K562 (cell line): ENCODE measurements around the gene PSMB10. TPM values are rescaled to one million over a fixed set of nuclear protein-coding genes. Genes with fewer than 3 reads are reported as not detected.

Experiments used
- ATAC-seq: fragments of 200-7000 bp; cut with Tn5 transposase; 3 replicates; pipeline ENCODE4 v1.9.1; 2020; ENCODE audit warnings: moderate library complexity
- BruUV-seq: library from RNA; stranded (reverse); fragments of 400-500 nt; replicated peaks from 2 replicates; lab custom pipeline; 2021; lab: Mats Ljungman, UMichigan
- CTCF ChIA-PET: fragments of 300-600 bp; formaldehyde crosslinking; extraction: SDS; loops from one replicate; lab custom pipeline; 2021; ENCODE audit warnings: low intra/inter-chr PET ratio; lab: Yijun Ruan, JAX
- POLR2A ChIA-PET: fragments of 300-600, 350-650 bp; sonication (Branson Sonifier 250); formaldehyde crosslinking; extraction: SDS; loops from one replicate; lab custom pipeline; 2021; ENCODE audit warnings: antibody characterized with exemption, inconsistent platforms; lab: Yijun Ruan, JAX
- DNase-seq, 4 experiments: peaks; one replicate each; pipeline versions ENCODE4 v3.0.0 to v3.0.0-alpha.2; 2011 to 2018; ENCODE audit warnings: low spot score in 3 of 4, mixed read lengths in 3 of 4; ENCODE audit errors: extremely low read depth in 1 of 4
- FAIRE-seq: peaks from 2 replicates; lab custom pipeline; 2011; peaks lifted over from hg19 to GRCh38; lab: Jason Lieb, UNC
- H2AFZ ChIP-seq: 2 replicates; pipeline ENCODE4 v1.6.0; 2011; ENCODE audit warnings: low read depth, low read length, control low read depth, inconsistent platforms
- H3K27ac ChIP-seq: fragments of 200-600 bp; 3 replicates; pipeline ENCODE4 v1.8.0; 2011; ENCODE audit warnings: low read depth, mild to moderate bottlenecking, control low read depth, inconsistent platforms, low read length, moderate library complexity, mixed read lengths; ENCODE audit errors: extremely low read depth
- H3K27me3 ChIP-seq, 2 experiments: fragments of 300-600 bp in 1 of 2; 2 replicates in 1 of 2; 3 replicates in 1 of 2; pipeline versions ENCODE4 v1.6.0 to v1.8.0; 2011; ENCODE audit warnings: inconsistent platforms in 2 of 2, low read length in 2 of 2, mild to moderate bottlenecking in 1 of 2, mixed read lengths in 1 of 2, moderate library complexity in 1 of 2; ENCODE audit not compliant: control insufficient read depth in 2 of 2, insufficient read depth in 2 of 2
- H3K36me3 ChIP-seq: fragments of 300-600 bp; 3 replicates; pipeline ENCODE4 v1.8.0; 2011; ENCODE audit warnings: mild to moderate bottlenecking, low read length, inconsistent platforms; ENCODE audit not compliant: control insufficient read depth, insufficient read depth
- H3K4me1 ChIP-seq, 2 experiments: fragments of 200-600 bp in 1 of 2; replicated peaks in 1 of 2; 2 replicates in 1 of 2; 3 replicates in 1 of 2; pipeline versions ENCODE4 v1.5.1 to v1.8.0; 2011; ENCODE audit warnings: inconsistent platforms in 2 of 2, low read length in 2 of 2, mild to moderate bottlenecking in 1 of 2, mixed read lengths in 1 of 2, moderate library complexity in 1 of 2; ENCODE audit not compliant: control insufficient read depth in 2 of 2, insufficient read depth in 2 of 2
- H3K4me2 ChIP-seq: 2 replicates; pipeline ENCODE4 v1.6.1; 2011; ENCODE audit warnings: low read length, control low read depth, inconsistent platforms, mixed read lengths; ENCODE audit not compliant: insufficient read depth
- H3K4me3 ChIP-seq: fragments of 200-600 bp; sonication (generic), shearing (Covaris generic); 2 replicates; pipeline ENCODE4 v1.5.1; 2016; ENCODE audit warnings: control low read depth, inconsistent platforms
- H3K79me2 ChIP-seq: fragments of 200-600 bp; 3 replicates; pipeline ENCODE4 v1.8.0; 2011; ENCODE audit warnings: low read length, inconsistent platforms; ENCODE audit not compliant: control insufficient read depth, insufficient read depth
- H3K9ac ChIP-seq, 2 experiments: 2 replicates each; pipeline versions ENCODE4 v1.6.0 to v1.6.1; 2011; ENCODE audit warnings: low read depth in 2 of 2, low read length in 2 of 2, control low read depth in 1 of 2, inconsistent platforms in 1 of 2, mild to moderate bottlenecking in 1 of 2, mixed read lengths in 1 of 2; ENCODE audit not compliant: insufficient read depth in 1 of 2
- H3K9me1 ChIP-seq: one replicate; pipeline ENCODE4 v1.6.0; 2011; ENCODE audit warnings: inconsistent platforms, mild to moderate bottlenecking, low read length, moderate library complexity; ENCODE audit not compliant: control insufficient read depth, insufficient read depth
- H3K9me3 ChIP-seq: replicated peaks from 2 replicates; pipeline ENCODE4 v1.5.1; 2011; ENCODE audit warnings: low read depth, low read length, inconsistent platforms; ENCODE audit not compliant: control insufficient read depth, insufficient read depth
- H4K20me1 ChIP-seq: replicated peaks from 2 replicates; pipeline ENCODE4 v1.6.1; 2011; ENCODE audit warnings: low read length, inconsistent platforms, mixed read lengths; ENCODE audit not compliant: control insufficient read depth, insufficient read depth
- ATF7 ChIP-seq: fragments of 450-650 bp; IDR thresholded peaks from 2 replicates; pipeline ENCODE4 v1.7.1; 2014; ENCODE audit warnings: mild to moderate bottlenecking, moderate library complexity
- CBFA2T3 ChIP-seq: fragments of 450-650 bp; IDR thresholded peaks from 2 replicates; pipeline ENCODE4 v1.6.1; 2017
- DPF2 ChIP-seq: fragments of 450-650 bp; IDR thresholded peaks from 2 replicates; pipeline ENCODE4 v1.6.1; 2016
- HNRNPH1 ChIP-seq: fragments of 200-400 bp; formaldehyde crosslinking; optimal IDR thresholded peaks from 2 replicates; pipeline ENCODE3; 2017; ENCODE audit warnings: low read depth, mild to moderate bottlenecking, low read length, moderate library complexity
- IRF2 ChIP-seq: sonication (generic); formaldehyde crosslinking; IDR thresholded peaks from 2 replicates; pipeline ENCODE4 v1.8.1; 2022; ENCODE audit warnings: mild to moderate bottlenecking, missing genetic modification reagents
- NR4A1 ChIP-seq, 2 experiments: fragments of 250-450 bp in 1 of 2; fragments of 450-650 bp in 1 of 2; sonication (Bioruptor Pico) in 1 of 2; IDR thresholded peaks; 2 replicates each; pipeline versions ENCODE4 v1.4.0 to v1.6.1; 2016 to 2020; ENCODE audit warnings: mild to moderate bottlenecking in 2 of 2, missing compliant biosample characterization in 1 of 2, missing genetic modification characterization in 1 of 2, moderate library complexity in 1 of 2
- NRF1 ChIP-seq, 2 experiments: fragments of 450-650 bp; IDR thresholded peaks in 1 of 2; conservative IDR thresholded peaks in 1 of 2; 2 replicates each; pipeline ENCODE4 v1.6.1; 2014; ENCODE audit warnings: mild to moderate bottlenecking in 2 of 2
- POLR2G ChIP-seq: fragments of 200-400 bp; formaldehyde crosslinking; IDR thresholded peaks from 2 replicates; pipeline ENCODE4 v1.6.1; 2017; ENCODE audit warnings: low read depth, mild to moderate bottlenecking, antibody characterized with exemption, low read length, moderate library complexity
- ZBTB1 ChIP-seq: sonication (generic); formaldehyde crosslinking; IDR thresholded peaks from 2 replicates; pipeline ENCODE4 v1.8.1; 2023; ENCODE audit warnings: missing genetic modification reagents, low read depth, mild to moderate bottlenecking, borderline replicate concordance
- ZNF766 ChIP-seq: fragments of 200-800 bp; sonication (Bioruptor generic); conservative IDR thresholded peaks from 2 replicates; pipeline ENCODE4 v1.6.1; 2016; ENCODE audit warnings: missing genetic modification characterization, missing compliant biosample characterization
- WGBS: fragments of 100-300 bp; shearing (Covaris generic); methylation state at CpG from one replicate; pipeline ENCODE4 v1.1.6; 2016; ENCODE audit warnings: low coverage, mixed read lengths; ENCODE audit not compliant: insufficient coverage; ENCODE audit errors: missing lambda C conversion rate; 5-methylcytosine and 5-hydroxymethylcytosine counted together
- in situ Hi-C: fragments of 300-500 bp; cut with MboI; formaldehyde crosslinking; loops from 4 replicates; pipeline ENCODE4 v1.15.0; 2018; ENCODE audit warnings: inconsistent platforms, mixed read lengths
- intact Hi-C: fragments of 100-400 bp; cut with micrococcal nuclease; formaldehyde crosslinking; loops from 2 replicates; pipeline ENCODE4 v1.14.2; 2022
- polyA plus RNA-seq, 8 experiments: library from polyadenylated mRNA; depleted of rRNA in 4 of 8; stranded (reverse) in 5 of 8; unstranded in 3 of 8; fragments of >200 nt; fragmentation: Nextera tagmentation in 2 of 8; fragmentation: Illumina TruSeq in 1 of 8; extraction: Ambion mirVana in 2 of 8; extraction: Trizol in 1 of 8; gene quantifications; 2 replicates each; pipeline versions ENCODE4 v1.2.1 to v1.2.3, GENCODE V29; 2011 to 2014; ENCODE audit warnings: inconsistent platforms in 1 of 8, missing spikeins in 1 of 8
- total RNA-seq, 7 experiments: library from RNA; depleted of rRNA in 6 of 7; stranded (reverse); fragments of >200 nt in 6 of 7; fragmentation: Illumina TruSeq in 2 of 7; extraction: Trizol in 2 of 7; gene quantifications; 2 replicates each; pipeline versions ENCODE4 v1.2.1 to v1.2.3, GENCODE V29; 2011 to 2021; ENCODE audit warnings: low replicate concordance in 1 of 7
- TF ChIP-seq, protein P1 (sequence below): fragments of 250-450 bp; sonication (Bioruptor Pico); IDR thresholded peaks from 2 replicates; pipeline ENCODE4 v1.9.0; 2021; ENCODE audit warnings: mild to moderate bottlenecking
- TF ChIP-seq, protein P2 (sequence below): sonication (generic); formaldehyde crosslinking; IDR thresholded peaks from 2 replicates; pipeline ENCODE4 v1.8.1; 2023; ENCODE audit warnings: mild to moderate bottlenecking, missing genetic modification reagents
- TF ChIP-seq, protein P3 (sequence below): sonication (generic); formaldehyde crosslinking; IDR thresholded peaks from 2 replicates; pipeline ENCODE4 v1.8.1; 2023; ENCODE audit warnings: mild to moderate bottlenecking, missing genetic modification reagents

PSMB10 gene
- total and polyA plus RNA-seq, 9 of the 15 experiments (the other 6 are each of a cell fraction or from before 2014, with no cell fraction given): 11.7 to 105 (median 51.0) TPM

DNA sequence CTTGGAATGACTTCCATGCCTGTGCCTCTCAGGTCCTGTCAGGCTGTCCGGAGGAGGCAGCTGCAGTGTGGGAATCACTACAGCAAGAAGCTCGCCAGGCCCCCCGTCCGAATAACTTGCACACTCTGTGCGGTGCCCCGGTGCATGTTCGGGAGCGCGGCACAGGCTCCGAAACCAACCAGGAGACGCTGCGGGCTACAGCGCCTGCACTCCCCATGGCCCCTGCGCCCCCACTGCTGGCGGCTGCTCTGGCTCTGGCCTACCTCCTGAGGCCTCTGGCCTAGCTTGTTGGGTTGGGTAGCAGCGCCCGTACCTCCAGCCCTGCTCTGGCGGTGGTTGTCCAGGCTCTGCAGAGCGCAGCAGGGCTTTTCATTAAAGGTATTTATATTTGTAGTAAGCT, 50.7 kb downstream of the PSMB10 start:
- in situ Hi-C loops: no loop called here
- Histone ChIP-seq H2AFZ (no peak overlapping the region), H3K4me3 (no peak overlapping the region), H3K9me3 (no peaks in the 10 kb centered on the region), H3K27ac (no peak overlapping the region), H3K9me1 (no peaks in the 10 kb centered on the region), H3K4me2 (no peak overlapping the region), H3K36me3 (peaks cover 42% of the 10 kb centered on the region; the same call in 2 of the 3 replicates), H3K79me2 (no peaks in the 10 kb centered on the region), H4K20me1 (peaks cover 19% of the 10 kb centered on the region), H3K4me1 (peaks cover 9 to 43% of the 10 kb centered on the region in 2 experiments; a peak in 4 of 5 replicates), H3K9ac (peak overlapping the region in 1 of 2 experiments; percentile 50; a peak in 2 of 4 replicates), H3K27me3 (no peaks in the 10 kb centered on the region)
- ChIA-PET POLR2A (interaction anchor here (0.6 to 4.1 kb wide), 4 partner anchors 10 to 51 kb away, joined by 3 to 15 read pairs (median 6); partner anchors contain the start of genes EDC4 and PSMB10), CTCF (no interaction called here)
- FAIRE-seq (no peak), DNase-seq (no peak), ATAC-seq (no peak)
- intact Hi-C loops: loop anchor here (10.0 kb wide), 1 partner anchor 159 kb away; no protein-coding TSS in a partner anchor
- no TSS peak for BruUV-seq
- WGBS: 93% methylated on average over 18 of the region's 19 CpGs
- TF ChIP-seq, protein P1, sequence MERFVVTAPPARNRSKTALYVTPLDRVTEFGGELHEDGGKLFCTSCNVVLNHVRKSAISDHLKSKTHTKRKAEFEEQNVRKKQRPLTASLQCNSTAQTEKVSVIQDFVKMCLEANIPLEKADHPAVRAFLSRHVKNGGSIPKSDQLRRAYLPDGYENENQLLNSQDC (CRISPR knock-in tag): no peak
- no peak for TF ChIP-seq NRF1 (conservative IDR thresholded peaks at IDR 0.05 in 1 of 2, IDR thresholded peaks at IDR 0.05 in 1 of 2)
- TF ChIP-seq ATF7: no peak
- no peak for TF ChIP-seq NR4A1 (CRISPR knock-in tag; IDR thresholded peaks at IDR 0.05)
- no peak for TF ChIP-seq NR4A1 (tag; IDR thresholded peaks at IDR 0.05)
- TF ChIP-seq HNRNPH1: no peak
- no peak for TF ChIP-seq ZBTB1 (CRISPR knock-in tag)
- no peak for TF ChIP-seq CBFA2T3
- TF ChIP-seq, protein P2, sequence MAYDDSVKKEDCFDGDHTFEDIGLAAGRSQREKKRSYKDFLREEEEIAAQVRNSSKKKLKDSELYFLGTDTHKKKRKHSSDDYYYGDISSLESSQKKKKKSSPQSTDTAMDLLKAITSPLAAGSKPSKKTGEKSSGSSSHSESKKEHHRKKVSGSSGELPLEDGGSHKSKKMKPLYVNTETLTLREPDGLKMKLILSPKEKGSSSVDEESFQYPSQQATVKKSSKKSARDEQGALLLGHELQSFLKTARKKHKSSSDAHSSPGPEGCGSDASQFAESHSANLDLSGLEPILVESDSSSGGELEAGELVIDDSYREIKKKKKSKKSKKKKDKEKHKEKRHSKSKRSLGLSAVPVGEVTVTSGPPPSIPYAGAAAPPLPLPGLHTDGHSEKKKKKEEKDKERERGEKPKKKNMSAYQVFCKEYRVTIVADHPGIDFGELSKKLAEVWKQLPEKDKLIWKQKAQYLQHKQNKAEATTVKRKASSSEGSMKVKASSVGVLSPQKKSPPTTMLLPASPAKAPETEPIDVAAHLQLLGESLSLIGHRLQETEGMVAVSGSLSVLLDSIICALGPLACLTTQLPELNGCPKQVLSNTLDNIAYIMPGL (CRISPR knock-in tag): no peak
- no peak for TF ChIP-seq ZNF766 (CRISPR knock-in tag)
- no peak for TF ChIP-seq DPF2
- no peak for TF ChIP-seq IRF2 (CRISPR knock-in tag)
- TF ChIP-seq, protein P3, sequence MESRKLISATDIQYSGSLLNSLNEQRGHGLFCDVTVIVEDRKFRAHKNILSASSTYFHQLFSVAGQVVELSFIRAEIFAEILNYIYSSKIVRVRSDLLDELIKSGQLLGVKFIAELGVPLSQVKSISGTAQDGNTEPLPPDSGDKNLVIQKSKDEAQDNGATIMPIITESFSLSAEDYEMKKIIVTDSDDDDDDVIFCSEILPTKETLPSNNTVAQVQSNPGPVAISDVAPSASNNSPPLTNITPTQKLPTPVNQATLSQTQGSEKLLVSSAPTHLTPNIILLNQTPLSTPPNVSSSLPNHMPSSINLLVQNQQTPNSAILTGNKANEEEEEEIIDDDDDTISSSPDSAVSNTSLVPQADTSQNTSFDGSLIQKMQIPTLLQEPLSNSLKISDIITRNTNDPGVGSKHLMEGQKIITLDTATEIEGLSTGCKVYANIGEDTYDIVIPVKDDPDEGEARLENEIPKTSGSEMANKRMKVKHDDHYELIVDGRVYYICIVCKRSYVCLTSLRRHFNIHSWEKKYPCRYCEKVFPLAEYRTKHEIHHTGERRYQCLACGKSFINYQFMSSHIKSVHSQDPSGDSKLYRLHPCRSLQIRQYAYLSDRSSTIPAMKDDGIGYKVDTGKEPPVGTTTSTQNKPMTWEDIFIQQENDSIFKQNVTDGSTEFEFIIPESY (CRISPR knock-in tag): peak; percentile 88
- peak; percentile 59; the same call in 1 of the 2 replicates for TF ChIP-seq POLR2G
